Activated T-helper 1 cell treated with anti-CD3 and anti-CD28 coated beads, Interleukin-12 subunit alpha, Interleukin-12 subunit beta, Interleukin-2, Interleukin-4 antibody, amounts not matched to agents 30 ng/mL and 10 ng/mL and 1 ng/mL, durations not matched to agents 14 hours and 24 hours and 36 hours (primary cell): ENCODE results near the gene ZNF609. TPM values are rescaled to one million over a fixed set of nuclear protein-coding genes. Genes with fewer than 3 reads are reported as not detected.
"Not testable (repeated sequence)": the region's sequence is repeated elsewhere in the genome, so short reads cannot be mapped to it uniquely, and the experiment has no call there.

Experiments used
- DNase-seq: peaks from one replicate; pipeline ENCODE4 v3.0.0; 2021; ENCODE audit warnings: low spot score
- H3K27ac Mint-ChIP-seq: one replicate; pipeline ENCODE4 v1.8.0; 2021; ENCODE audit warnings: mild to moderate bottlenecking, mixed read lengths
- H3K27me3 Mint-ChIP-seq: one replicate; pipeline ENCODE4 v1.8.0; 2022; ENCODE audit warnings: mild to moderate bottlenecking, moderate library complexity, mixed read lengths; ENCODE audit not compliant: insufficient read depth
- H3K36me3 Mint-ChIP-seq: one replicate; pipeline ENCODE4 v1.8.0; 2021; ENCODE audit warnings: low read depth, mixed read lengths
- H3K4me1 Mint-ChIP-seq: one replicate; pipeline ENCODE4 v1.8.0; 2021; ENCODE audit warnings: low read depth, mixed read lengths
- H3K4me3 Mint-ChIP-seq: one replicate; pipeline ENCODE4 v1.8.0; 2021; ENCODE audit warnings: mild to moderate bottlenecking, moderate library complexity, mixed read lengths
- H3K9me3 Mint-ChIP-seq: one replicate; pipeline ENCODE4 v1.8.0; 2021; ENCODE audit warnings: mixed read lengths
- intact Hi-C: fragments of 100-400 bp; cut with micrococcal nuclease; formaldehyde crosslinking; loops from one replicate; pipeline ENCODE4 v1.15.1; 2024
- total RNA-seq: library from RNA; stranded (reverse); gene quantifications from 2 replicates; pipeline ENCODE4 v1.2.3, GENCODE V29; 2022

Gene ZNF609
- total RNA-seq, 1 donor from 2014 or later = 65.4 TPM

- Mint-ChIP-seq H3K36me3 (peaks cover 16% of the 10 kb centered on the region), H3K4me3 (peak overlapping the region; percentile 21), H3K27ac (no peak overlapping the region)
These were observed 129.2 kb downstream of the ZNF609 start for GRCh38 chr15:64589435-64590084.

GRCh38 chr15:64592845-64593244 lies 132.5 kb downstream of the ZNF609 start:
- H3K9me3 Mint-ChIP-seq, H3K27me3 Mint-ChIP-seq, H3K36me3 Mint-ChIP-seq, intact Hi-C loops, H3K4me3 Mint-ChIP-seq, DNase-seq, H3K27ac Mint-ChIP-seq: not testable (repeated sequence)
- H3K4me1 Mint-ChIP-seq = peaks cover 46% of the 10 kb centered on the region

More at GRCh38 chr15:64589435-64590084, 129.2 kb downstream of the ZNF609 start:
- Mint-ChIP-seq H3K9me3 (no peaks in the 10 kb centered on the region), H3K27me3 (no peaks in the 10 kb centered on the region), H3K4me1 (peaks cover 47% of the 10 kb centered on the region)
- DNase-seq = no peak
- intact Hi-C loops = no loop called here

DNA sequence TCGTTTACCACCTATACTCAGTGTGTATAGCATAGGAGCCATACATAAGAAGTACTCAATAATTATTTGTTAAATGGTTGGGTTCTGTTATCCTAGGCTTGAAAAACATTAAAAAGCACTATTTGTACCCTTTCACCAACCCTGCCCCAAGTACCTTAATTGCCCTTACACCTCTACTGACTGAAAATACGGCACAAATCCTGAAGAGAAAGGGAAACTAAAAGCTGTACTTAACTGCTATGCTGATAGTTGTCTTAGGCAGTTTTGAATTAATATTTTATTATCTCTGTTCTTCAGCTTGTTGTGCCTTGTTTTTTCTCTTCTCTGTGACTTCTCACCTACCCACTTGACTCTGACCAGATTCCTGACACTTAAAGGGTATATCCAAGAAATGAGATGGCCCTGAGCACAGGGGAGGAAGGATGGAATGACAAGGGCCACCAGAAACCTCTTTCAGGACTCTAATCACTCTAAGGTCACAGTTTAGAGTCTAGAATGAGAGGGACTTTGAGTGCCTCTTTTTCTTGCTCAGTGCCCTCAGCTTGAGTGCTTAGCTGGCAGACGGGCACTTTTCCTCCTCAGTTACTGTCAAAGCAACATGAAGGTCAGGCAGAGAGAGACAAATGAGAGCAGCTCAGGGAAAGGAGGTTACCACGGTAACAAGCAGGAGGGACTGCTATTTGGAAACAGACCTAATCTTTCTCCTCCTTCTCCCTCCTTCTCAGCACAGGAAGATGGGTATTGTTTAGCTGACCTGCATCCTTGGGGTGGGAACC lies 136.5 kb downstream of the ZNF609 start:
- peak; percentile 6 for DNase-seq
- Mint-ChIP-seq H3K36me3 (peaks cover 10% of the 10 kb centered on the region), H3K4me3 (peak overlapping the region; percentile 78), H3K4me1 (peaks cover 49% of the 10 kb centered on the region), H3K27me3 (no peaks in the 10 kb centered on the region), H3K9me3 (no peaks in the 10 kb centered on the region), H3K27ac (peak overlapping the region; percentile 74)
- intact Hi-C loops = no loop called here

GRCh38 chr15:64597477-64597822 lies 137.1 kb downstream of the ZNF609 start:
- Mint-ChIP-seq H3K27ac (peak overlapping the region; percentile 74), H3K4me1 (peaks cover 55% of the 10 kb centered on the region), H3K27me3 (no peaks in the 10 kb centered on the region), H3K9me3 (no peaks in the 10 kb centered on the region), H3K36me3 (peaks cover 10% of the 10 kb centered on the region), H3K4me3 (peak overlapping the region; percentile 78)
- DNase-seq = no peak
- intact Hi-C loops = no loop called here

- H3K4me3 Mint-ChIP-seq = no peak overlapping the region
- peaks cover 1% of the 10 kb centered on the region for H3K36me3 Mint-ChIP-seq
- H3K9me3 Mint-ChIP-seq = no peaks in the 10 kb centered on the region
- peaks cover 58% of the 10 kb centered on the region for H3K4me1 Mint-ChIP-seq
- intact Hi-C loops = no loop called here
- H3K27me3 Mint-ChIP-seq = no peaks in the 10 kb centered on the region
- DNase-seq = no peak
- H3K27ac Mint-ChIP-seq = no peak overlapping the region
These were observed 138.8 kb downstream of the ZNF609 start for GRCh38 chr15:64599226-64599625.

- Mint-ChIP-seq H3K4me1 (peaks cover 60% of the 10 kb centered on the region), H3K4me3 (no peak overlapping the region), H3K36me3 (peaks cover 1% of the 10 kb centered on the region), H3K27me3 (no peaks in the 10 kb centered on the region), H3K9me3 (no peaks in the 10 kb centered on the region), H3K27ac (no peak overlapping the region)
- no peak for DNase-seq
- intact Hi-C loops = no loop called here
These were observed 139.3 kb downstream of the ZNF609 start for GRCh38 chr15:64599716-64600115.

DNA sequence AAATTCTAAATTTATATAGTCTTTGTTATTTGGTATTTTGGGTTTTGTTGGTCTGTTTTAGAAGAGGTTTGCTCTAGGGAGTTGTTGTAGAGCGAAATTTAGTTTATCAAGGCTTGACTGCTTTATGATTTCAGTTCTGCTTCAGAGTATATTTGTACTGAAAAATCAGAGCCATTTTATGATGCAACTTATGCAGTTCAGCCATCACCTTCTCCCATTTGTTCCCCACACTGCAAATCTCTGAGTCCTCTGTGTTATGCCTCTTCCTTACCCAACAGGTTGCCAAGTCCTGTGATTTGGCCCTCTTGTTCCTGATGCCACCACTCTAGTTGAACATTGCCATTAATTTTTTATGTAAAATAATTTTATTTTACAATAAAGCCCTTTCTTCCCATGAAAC lies 140.4 kb downstream of the ZNF609 start:
- Mint-ChIP-seq H3K4me3 (no peak overlapping the region), H3K36me3 (peaks cover 5% of the 10 kb centered on the region), H3K27ac (no peak overlapping the region), H3K27me3 (no peaks in the 10 kb centered on the region), H3K9me3 (no peaks in the 10 kb centered on the region), H3K4me1 (peaks cover 60% of the 10 kb centered on the region)
- intact Hi-C loops = no loop called here
- no peak for DNase-seq

GRCh38 chr15:64604319-64604718 lies 143.9 kb downstream of the ZNF609 start:
- Mint-ChIP-seq H3K36me3 (peaks cover 5% of the 10 kb centered on the region), H3K4me1 (peaks cover 38% of the 10 kb centered on the region), H3K27ac (no peak overlapping the region), H3K9me3 (no peaks in the 10 kb centered on the region), H3K27me3 (no peaks in the 10 kb centered on the region), H3K4me3 (no peak overlapping the region)
- intact Hi-C loops = no loop called here
- no peak for DNase-seq

DNA sequence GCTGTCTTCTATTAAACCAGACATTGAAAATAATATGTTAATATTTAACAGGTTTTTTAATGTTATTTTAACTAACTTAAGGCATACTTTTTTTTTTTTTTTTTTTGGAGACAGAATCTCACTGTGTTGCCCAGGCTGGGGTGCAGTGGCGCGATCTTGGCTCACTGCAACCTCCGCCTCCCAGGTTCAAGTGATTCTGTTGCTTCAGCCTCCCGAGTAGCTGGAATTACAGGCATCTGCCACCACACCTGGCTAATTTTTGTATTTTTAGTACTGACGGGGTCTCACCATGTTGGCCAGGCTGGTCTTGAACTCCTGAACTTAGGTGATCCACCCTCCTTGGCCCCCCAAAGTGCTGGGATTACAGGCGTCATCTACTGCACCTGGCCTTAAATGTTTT lies 147.0 kb downstream of the ZNF609 start:
- H3K27ac Mint-ChIP-seq, H3K9me3 Mint-ChIP-seq, DNase-seq, intact Hi-C loops, H3K4me3 Mint-ChIP-seq, H3K27me3 Mint-ChIP-seq, H3K36me3 Mint-ChIP-seq: not testable (repeated sequence)
- peaks cover 27% of the 10 kb centered on the region for H3K4me1 Mint-ChIP-seq

GRCh38 chr15:64610257-64610919 lies 150.0 kb downstream of the ZNF609 start:
- Mint-ChIP-seq H3K27ac (no peak overlapping the region), H3K4me3 (no peak overlapping the region), H3K4me1 (peaks cover 13% of the 10 kb centered on the region), H3K9me3 (no peaks in the 10 kb centered on the region), H3K27me3 (no peaks in the 10 kb centered on the region), H3K36me3 (peaks cover 2% of the 10 kb centered on the region)
- no peak for DNase-seq
- intact Hi-C loops = no loop called here

GRCh38 chr15:64611085-64611725 lies 150.8 kb downstream of the ZNF609 start:
- no peaks in the 10 kb centered on the region for H3K9me3 Mint-ChIP-seq
- H3K36me3 Mint-ChIP-seq = peaks cover 1% of the 10 kb centered on the region
- no peak overlapping the region for H3K4me3 Mint-ChIP-seq
- peaks cover 21% of the 10 kb centered on the region for H3K4me1 Mint-ChIP-seq
- intact Hi-C loops = no loop called here
- H3K27me3 Mint-ChIP-seq = no peaks in the 10 kb centered on the region
- no peak overlapping the region for H3K27ac Mint-ChIP-seq
- DNase-seq = no peak

DNA sequence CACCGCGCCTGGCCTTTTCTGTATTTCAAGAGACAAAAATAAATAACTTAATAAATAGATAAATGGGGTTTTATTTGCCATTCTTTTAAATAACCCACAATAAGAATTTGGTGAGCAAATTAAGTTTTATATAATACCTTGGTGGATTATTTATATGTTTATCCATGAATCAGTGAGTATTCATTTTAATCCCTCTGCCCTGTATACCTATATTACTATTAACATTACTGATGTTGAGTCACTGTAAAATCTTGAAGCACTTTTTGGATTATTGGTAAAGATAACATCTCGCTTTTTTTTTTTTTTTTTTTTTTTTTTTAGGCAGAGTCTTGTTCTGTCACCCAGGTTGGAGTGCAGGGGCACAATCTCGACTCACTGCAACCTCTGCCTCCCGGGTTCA lies 154.1 kb downstream of the ZNF609 start:
- Mint-ChIP-seq H3K4me1 (peaks cover 25% of the 10 kb centered on the region), H3K4me3 (no peak overlapping the region), H3K27me3 (no peaks in the 10 kb centered on the region), H3K9me3 (no peaks in the 10 kb centered on the region), H3K27ac (no peak overlapping the region), H3K36me3 (peaks cover 3% of the 10 kb centered on the region)
- intact Hi-C loops = no loop called here
- DNase-seq = no peak

GRCh38 chr15:64617727-64618126 lies 157.3 kb downstream of the ZNF609 start:
- H3K4me3 Mint-ChIP-seq = no peak overlapping the region
- H3K27ac Mint-ChIP-seq = no peak overlapping the region
- peaks cover 4% of the 10 kb centered on the region for H3K36me3 Mint-ChIP-seq
- H3K4me1 Mint-ChIP-seq = peaks cover 48% of the 10 kb centered on the region
- no peak for DNase-seq
- no peaks in the 10 kb centered on the region for H3K9me3 Mint-ChIP-seq
- intact Hi-C loops = no loop called here
- H3K27me3 Mint-ChIP-seq = no peaks in the 10 kb centered on the region
